ENCODE data around the gene IL9.

DNA sequence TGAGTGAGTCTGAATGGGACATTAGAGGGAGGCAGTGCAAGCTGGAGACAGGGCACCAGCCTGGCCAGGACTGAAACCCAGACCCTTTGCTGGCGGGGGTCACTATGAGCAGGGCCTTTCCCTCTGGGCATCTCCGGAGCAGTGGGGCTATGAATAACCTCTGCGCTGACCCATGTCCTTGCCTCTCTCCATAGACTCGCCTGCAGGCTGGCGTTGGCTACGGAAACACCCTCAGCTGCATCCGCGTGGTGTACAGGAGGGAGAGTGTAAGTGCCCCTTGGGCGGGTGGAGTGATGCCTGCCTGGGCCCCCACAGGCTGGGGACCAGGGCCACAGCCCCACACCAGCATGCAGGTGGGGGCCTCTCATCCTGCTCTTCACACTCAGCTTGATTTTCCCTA lies 45.4 kb downstream of the IL9 start:
- TF ChIP-seq FOXA1 (IDR thresholded peaks at IDR 0.05) = no peak
- TF ChIP-seq, protein P1, sequence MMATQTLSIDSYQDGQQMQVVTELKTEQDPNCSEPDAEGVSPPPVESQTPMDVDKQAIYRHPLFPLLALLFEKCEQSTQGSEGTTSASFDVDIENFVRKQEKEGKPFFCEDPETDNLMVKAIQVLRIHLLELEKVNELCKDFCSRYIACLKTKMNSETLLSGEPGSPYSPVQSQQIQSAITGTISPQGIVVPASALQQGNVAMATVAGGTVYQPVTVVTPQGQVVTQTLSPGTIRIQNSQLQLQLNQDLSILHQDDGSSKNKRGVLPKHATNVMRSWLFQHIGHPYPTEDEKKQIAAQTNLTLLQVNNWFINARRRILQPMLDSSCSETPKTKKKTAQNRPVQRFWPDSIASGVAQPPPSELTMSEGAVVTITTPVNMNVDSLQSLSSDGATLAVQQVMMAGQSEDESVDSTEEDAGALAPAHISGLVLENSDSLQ (IDR thresholded peaks at IDR 0.05) = no peak
- no peak for TF ChIP-seq SUZ12 (IDR thresholded peaks at IDR 0.05)
- no peak for TF ChIP-seq FOXM1 (IDR thresholded peaks at IDR 0.05; ENCODE audit: borderline replicate concordance)
- no peak for TF ChIP-seq NFRKB (IDR thresholded peaks at IDR 0.05)
